GM21529 (cell line): ENCODE measurements around the gene IRF4.
"Not testable (repeated sequence)": the region's sequence is repeated elsewhere in the genome, so short reads cannot be mapped to it uniquely, and the experiment has no call there.

ENCODE experiments used
- ATAC-seq: cut with Tn5 transposase; IDR thresholded peaks from one replicate; pipeline ENCODE4 v1.9.1; 2021; ENCODE audit not compliant: unreplicated experiment

The IRF4 gene

DNA sequence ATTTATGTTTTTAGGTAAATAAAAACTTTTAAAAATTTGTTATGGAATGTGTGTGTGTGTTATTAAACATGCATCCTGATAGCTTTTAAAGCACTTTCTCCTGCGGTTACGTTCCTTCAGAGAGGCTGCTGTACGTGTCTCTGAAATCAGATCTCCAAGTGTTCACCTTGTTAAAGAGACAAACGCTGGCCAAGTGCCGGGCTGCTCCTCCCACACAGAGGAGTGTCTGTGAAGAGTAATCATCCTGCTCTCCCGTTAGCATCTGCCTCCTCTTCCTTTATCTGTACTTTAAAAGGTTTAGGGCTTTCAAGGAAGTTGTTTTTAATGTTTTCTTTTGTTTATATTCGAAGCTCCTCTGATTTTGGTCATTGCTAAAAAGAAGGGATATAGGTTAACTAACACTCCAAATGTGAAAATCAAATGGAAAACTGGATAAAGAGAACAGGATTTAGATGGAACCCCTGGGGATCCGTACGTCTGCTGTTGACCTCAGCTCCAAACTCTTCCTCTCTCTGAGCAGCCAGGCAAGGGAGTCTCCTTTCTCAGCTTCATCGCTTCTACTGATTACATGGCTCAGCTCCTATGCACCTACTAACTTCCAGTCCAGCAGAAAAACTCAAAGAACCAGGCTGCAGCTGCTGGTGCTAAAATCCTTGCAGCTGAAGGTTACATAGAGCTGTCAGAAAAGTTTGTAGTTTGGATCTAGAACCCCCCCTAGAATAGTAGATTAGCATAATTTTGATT lies 20.0 kb downstream of the IRF4 start:
- no peak for ATAC-seq

DNA sequence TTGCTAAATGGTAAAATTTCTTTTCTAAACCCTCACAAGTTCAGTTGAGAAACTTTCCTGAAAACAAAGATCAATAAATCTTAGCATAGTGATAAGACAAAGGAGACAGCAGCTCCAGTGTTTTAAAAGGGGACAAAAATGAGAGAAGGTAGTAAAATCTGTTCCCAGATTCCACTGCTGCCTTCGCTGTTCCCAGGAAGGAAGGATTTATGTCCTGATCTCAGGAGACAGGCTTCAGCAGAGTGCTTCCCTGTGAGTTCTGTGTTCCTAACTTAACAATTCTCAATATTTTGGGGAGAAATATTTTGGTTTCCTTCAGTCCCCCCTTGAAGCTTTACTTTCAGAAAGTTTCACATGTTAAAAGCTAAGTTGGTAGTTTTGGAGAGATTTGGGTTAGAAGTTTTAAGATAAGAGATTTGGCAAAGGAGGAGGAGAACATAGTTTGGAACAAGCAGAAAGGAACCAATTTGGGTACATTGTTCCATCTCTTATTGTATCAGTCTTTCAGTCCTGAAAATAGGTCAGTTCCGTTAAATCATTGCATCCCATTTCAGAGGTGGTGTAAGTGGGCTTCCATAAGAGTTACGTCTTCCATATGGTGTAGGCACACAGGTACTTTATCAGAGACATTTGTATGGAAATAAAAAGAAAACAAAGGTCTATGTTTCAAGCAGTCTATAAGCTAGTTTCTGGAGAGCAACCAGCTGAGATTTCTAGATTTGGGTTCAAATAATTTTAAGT lies 20.8 kb downstream of the IRF4 start:
- ATAC-seq: no peak

DNA sequence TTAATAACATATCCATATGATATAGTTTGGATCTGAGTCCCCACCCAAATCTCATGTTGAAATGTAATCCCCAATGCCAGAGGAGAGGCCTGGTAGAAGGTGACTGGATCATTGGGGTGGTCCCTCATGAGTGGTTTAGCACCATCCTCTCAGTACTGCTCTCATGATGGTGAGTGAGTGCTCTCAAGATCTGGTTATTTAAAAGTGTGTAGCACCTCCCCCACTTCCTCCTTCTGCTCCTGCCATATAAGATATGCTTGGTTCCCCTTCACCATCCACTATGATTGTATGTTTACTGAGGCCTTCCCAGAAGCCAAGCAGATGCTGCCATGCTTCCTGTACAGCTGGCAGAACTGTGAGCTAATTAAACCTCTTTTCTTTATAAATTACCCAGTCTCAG lies 22.9 kb downstream of the IRF4 start:
- ATAC-seq: no peak

DNA sequence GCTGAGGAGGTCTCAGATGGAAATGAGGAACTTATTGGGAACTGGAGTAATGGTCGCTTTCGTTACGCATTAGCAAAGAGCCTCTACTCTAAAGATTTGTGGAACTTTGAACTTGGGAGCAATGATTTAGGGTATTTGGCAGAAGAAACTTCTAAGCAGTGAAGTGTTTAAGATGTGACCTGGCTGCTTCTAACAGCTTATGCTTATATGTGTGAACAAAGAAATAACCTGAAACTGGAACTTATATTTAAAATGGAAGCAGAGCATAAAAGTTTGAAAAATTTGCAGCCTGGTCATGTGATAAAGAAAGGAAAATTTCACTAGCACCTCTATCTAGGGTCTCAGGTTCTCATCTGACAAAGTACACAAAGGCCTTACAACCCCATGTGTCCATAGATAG lies 23.5 kb downstream of the IRF4 start:
- ATAC-seq: no peak

DNA sequence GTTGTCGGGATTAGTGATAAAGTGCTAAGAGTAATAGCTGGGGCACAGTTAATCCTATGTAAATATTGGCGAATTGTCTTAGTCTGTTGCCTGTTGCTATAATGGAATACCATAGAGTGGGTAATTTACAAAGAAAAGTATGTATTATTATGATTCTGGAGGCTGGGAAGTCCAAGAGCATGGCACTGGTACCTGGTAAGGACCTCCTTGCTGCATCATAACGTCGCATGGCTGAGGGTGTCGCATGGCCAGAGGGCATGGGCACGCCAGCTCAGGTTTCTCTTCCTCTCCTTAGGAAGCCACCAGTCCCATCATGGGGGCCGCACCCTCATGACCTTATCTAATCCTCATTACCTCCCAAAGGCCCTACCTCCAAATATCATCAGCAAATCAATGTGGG lies 29.7 kb downstream of the IRF4 start:
- no peak for ATAC-seq

DNA sequence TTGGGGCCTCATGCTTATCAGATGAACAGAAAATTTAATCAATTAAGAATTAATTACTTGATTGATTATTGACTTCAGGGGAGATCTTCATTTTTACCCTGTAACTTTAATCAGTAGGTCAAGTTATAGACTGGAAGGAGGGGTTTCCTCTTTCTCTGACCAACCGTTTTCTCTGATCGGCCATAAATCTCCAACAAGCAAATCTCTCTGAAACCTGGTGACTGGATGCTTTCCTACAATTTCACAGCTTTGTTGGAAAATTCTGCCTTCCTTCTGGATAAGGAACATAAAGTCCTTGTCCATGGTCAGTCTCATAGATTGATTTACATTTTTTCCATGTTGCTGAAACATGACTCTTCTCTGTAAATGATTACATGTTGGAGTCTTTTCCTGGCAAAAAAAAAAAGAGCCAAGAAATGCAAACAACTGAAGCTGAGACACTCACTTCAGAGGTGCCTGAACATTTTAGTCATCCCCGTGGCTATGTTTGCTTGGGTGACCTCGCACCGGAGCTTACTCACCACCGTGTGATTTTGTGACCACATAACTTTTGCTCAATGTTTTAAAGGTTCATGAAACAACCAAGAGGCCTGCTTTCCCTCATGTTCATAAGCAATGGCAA lies 31.0 kb downstream of the IRF4 start:
- peak; percentile 87 for ATAC-seq

DNA sequence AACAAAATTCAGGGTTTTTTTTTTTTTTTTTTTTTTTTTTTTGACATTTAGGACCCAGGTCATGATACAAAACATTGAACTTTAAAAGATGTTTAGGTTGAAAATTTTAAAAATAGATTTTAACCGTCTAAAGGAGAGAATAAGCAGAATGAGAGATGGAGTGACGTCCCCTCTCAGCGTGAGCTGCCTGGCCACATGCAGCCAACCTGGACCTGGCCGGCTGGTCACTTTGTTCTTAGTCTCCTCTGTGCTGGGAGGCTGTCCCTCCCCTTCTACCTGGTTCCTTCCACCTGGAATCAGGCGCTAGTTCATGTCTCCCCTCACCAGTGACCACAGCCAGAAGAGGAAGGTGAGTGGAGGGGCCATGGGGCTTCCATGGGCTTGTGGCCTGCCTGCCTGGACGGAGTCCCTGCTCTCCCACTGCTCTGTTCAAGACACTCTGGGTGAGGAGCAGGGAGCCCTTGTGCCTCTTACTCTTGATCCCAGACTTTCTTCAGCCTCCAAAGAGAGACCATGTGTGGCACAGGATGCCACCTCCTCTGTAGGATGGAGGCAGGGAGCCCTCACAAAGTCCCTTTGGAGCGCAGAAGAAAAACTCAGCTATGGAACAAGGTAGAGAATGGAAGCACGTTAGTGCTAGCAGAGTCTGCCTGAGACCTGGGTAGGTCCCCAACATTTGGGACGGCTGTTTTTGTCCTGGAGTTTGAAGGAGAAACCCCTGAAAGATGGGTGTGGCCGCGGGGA lies 31.7 kb downstream of the IRF4 start:
- no peak for ATAC-seq

DNA sequence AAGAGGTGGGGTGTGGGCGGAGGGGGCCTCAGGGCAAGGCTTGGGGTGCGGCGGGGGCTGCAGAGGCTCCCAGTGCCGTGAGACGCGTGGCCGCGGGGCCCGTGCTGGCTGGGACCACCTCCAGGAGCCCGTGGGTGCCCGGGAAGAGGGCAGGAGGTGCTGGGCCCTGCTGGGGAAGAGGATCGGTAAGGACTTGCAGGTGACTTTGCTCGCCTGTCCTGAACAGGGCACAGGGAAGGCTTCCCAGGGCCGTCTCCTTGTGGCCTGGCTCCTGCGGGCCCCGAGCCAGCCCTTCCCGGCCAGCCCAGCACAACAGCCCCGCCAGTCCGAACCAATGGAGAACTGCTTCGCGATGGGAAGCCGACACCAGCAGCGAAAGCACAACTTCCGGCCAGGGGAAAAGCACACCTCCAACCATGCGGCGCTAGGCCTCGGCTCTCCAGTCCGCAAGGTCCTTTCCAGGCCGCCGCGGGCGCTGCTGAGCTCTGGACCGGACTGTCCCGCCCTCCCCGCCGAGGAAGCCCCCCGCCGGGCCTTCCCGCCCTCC lies 32.3 kb downstream of the IRF4 start:
- no peak for ATAC-seq

DNA sequence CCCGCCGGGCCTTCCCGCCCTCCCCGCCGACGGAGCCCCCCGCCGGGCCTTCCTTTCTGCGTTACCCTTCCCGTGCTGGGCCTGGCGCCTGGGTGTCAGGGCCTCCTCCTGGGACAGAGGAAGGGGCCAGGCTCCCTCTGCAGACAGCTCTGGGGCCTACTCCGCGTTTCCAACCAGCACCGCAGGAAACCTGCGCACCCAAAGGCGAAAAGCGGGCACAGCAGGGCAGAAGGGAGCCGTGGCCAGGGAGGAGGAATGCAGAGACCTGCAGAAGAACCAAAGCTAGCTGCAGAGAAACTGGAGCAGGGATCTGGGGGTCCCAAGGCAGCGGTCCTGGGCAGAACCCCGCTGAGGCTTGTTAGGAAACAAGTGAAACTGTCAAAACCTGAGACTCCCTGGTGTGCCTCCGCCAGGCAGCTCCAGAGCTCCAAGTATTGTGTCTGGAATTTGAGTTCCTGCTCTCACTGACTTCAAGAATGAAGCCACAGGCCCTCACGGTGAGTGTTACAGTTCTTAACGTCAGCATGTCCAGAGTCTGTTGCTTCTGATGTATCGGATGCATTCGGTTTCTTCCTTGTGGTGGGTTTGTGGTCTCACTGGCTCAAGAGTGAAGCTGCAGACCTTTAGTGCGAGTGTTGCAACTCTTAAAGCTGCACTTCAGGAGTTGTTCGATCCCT lies 33.3 kb downstream of the IRF4 start:
- no peak for ATAC-seq

DNA sequence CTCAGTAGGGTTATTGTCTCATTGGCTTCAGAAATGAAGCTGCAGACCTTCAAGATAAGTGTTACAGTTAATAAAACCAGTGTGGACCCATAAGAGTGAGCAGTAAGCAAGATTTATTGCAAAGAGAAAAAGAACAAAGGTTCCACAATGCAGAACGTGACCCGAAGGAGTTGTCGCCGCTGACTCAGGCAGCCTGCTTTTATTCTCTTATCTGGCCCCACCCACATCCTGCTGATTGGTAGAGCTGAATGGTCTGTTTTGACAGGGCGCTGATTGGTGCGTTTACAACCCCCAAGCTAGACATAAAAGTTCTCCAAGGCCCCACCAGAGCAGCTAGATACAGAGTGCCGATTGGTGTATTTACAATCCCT lies 33.9 kb downstream of the IRF4 start:
- ATAC-seq: not testable (repeated sequence)

DNA sequence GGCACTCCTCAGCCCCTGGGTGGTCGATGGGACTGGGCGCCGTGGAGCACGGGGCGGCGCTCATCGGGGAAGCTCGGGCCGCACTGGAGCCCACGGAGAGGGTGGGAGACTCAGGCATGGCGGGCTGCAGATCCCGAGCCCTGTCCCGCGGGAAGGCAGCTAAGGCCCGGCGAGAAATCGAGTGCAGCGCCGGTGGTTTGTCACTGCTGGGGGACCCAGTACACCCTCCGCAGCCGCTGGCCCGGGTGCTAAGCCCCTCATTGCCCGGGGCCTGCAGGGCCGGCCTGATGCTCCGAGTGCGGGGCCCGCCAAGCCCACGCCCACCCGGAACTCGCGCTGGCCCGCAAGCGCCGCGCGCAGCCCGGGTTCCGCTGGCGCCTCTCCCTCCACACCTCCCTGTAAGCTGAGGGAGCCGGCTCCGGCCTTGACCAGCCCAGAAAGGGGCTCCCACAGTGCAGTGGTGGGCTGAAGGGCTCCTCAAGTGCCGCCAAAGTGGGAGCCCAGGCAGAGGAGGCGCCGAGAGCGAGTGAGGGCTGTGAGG lies 34.7 kb downstream of the IRF4 start:
- ATAC-seq: not testable (repeated sequence)

DNA sequence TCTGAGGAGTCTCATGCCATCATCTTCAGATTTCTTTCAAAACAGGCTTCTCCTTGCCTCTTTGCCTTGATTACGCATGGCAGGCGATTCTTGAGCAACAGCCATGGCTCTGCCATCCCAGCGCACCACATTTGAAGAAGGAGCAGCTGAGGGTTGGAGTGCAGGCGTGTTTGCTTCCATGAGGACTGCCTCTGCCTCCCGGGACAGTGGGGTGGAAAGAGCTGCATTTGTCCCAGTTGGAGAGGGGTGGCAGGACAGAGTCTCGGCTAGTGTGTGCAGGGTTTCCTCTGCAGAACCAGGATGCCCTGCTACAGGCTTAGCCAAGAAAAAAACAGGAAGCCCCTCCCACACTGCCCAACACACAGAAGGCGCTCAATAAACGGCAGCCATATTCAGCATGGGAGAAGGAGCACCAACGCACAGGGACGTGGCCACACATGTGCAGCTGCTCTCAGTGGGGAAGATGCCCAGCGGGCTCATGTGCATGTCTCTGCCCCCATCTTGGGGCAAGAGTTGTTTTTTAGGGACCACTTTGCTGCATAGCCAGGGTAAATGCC lies 36.6 kb downstream of the IRF4 start:
- no peak for ATAC-seq

DNA sequence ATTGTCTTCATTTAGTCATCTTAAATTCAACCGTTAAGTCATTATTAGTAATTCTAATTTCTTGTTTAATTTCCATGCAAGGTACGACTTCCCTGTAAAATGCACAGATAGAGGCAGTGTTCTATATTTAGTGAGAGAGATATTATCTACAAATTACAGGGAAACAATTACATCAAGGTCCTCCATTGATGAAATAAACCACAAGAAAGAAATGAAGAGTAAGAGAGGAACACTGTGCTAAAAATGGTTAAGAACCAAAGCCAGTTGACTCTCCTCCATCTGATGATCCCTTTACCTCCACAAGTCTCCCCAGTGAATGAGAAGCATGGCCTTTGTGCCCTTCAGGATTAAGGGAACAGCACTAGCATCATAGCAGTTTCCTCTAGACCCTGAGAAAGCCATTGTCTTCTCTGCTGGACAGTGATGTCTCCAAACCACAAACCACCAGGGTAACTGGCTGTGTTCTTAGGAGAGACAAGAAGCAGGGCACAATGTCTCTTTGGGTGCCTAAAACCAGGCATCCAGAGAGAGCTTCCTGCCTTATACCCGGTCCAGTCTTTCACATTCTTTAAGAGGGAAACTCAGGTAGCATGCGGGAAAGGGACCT lies 38.1 kb downstream of the IRF4 start:
- ATAC-seq: no peak

DNA sequence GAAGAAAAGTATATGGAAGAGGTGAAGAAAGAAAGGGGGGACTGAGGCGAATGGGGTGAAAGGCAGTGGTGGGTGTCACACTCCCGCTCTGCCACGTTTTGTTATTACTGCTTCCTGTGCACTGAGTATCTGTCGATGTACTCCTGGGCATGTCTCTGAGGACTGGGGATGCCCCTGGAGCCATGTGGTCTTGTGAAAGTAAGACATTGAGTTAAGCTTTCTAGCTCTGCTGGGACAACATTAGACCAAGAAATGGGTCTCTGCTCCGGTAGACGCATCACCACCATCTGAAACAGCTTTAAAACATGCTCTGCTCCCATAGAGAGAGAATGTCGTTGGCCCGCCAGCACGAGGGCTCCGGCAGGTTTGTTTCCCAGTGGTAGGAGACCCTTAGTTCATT lies 40.0 kb downstream of the IRF4 start:
- ATAC-seq: peak; percentile 57

DNA sequence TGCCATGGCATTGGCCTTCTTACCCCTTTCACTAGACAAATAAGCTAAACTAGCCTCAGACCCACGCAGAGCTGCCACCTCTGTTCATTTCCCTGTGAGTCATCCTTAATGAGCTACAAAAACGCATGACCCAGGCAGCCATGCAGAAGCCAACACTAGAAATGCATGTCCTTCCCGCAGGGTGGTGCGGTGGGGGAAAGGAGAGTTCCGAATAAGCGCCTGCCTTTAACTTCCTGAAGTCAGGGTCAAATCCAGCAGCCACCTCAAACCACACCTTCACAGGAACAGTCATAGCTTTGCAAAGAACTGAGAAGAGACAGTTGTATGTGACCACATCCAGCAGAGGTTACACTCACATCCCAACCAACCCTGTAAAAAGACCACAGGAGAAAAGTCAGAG lies 40.4 kb downstream of the IRF4 start:
- ATAC-seq: peak; percentile 35

DNA sequence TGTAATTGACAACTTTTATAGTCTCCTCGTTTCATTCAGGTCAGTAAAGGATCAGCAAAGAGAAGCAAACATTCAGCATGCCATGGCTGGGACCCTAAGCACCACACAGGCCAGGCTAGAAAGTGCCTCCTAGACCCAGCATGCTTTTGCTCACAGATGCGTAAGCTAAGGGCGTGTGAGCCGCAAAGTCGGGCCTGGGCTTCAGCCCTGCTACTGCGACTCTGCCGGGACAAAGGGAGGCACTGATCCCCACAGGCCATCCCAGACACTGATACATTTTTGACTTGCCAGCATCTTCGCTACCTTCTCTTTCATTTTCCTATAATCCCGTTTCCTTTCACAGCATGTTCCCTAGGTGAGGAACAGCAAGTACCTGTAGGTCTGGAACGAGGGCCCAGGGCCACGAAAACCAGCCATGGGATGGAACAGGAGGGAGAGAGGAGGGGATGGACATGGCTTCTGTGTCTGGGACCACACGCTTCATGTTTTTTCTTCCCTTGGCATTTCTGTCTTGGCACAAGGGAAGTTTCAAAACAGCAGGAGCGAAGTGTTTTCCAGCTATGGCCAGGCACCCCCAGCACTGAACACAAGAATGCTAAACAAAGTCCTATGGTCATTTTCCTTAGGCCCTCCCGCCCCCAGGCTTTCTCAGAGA lies 42.6 kb downstream of the IRF4 start:
- ATAC-seq: no peak

DNA sequence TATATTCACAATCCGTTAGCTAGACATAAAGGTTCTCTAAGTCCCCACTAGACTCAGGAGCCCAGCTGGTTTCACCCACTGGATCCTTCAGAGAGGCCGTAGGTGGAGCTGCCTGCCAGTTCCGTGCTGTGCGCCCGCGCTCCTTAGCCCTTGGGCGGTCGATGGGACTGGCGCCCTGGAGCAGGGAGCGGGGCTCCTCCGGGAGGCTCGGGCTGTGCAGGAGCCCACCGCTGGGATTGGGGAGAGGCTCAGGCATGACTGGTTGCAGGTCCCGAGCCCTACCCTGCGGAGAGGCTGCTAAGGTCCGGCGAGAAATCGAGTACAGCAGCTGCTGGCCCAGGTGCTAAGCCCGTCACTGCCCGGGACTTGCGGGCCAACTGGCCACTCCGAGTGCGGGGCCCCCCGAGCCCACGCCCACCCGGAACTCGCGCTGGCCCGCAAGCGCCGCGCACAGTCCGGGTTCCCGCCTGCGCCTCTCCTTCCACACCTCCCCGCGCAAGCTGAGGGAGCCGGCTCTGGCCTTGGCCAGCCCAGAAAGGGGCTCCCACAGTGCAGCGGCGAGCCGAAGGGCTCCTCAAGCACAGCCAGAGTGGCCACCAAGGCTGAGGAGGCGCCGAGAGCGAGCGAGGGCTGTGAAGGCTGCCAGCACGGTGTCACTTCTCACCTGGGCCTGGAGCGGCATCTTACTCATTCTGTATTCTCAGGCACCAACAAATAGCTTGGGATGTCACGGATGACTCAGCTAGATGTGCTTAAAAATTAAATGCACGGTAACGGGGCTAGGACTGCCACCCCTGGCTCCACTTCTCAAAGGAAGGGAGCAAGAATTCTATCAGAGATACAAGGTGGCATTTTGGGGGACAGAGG lies 44.1 kb downstream of the IRF4 start:
- ATAC-seq: no peak

DNA sequence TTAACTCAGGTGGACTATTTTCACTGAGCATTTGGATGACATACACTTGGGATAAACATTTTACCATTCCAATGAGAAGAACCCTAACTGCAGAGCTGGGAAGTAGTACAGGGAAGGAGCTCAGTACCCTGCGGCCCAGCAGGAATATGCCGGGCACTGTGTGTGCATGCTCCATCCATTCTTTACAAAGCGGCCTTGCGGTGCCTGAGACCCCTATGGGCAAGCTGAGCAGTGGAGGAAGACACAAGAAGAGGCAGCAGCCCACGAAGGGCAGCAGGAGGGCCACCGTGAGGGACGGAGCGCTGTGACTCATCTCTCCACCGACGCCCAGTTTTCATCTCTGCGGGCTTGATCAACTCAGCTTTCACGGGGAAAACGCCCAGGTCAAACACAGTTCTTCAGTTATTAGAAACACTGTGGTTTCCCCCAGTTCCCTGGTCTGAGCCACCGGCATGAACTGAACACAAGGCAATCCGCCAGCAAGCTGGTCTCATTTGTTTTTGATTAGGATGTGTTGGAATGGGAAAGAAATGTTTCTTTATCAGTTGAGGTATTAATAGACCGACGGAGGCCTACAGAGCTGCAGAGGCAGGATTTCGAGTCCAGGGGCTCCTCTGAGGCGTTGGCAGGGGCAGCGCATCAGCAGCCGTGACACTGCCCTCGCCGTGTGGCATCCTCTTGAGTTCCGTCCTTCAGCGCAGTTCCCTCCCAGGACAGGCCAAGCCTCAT lies 44.9 kb downstream of the IRF4 start:
- ATAC-seq: no peak
